Measurements from ENCODE around the gene PPCS. TPM values are rescaled to one million over a fixed set of nuclear protein-coding genes. Genes with fewer than 3 reads are reported as not detected.

PPCS gene
- total RNA-seq, 1 experiment from 2014 or later, result 36.7 TPM

- Histone ChIP-seq H3K18ac (ENCODE audit: insufficient read length, low read depth, low read length) (no peak overlapping the region), H2BK20ac (ENCODE audit: low read depth, low read length, poor library complexity, severe bottlenecking) (no peak overlapping the region), H3T11ph (ENCODE audit: low read length) (no peak overlapping the region), H3K4me2 (ENCODE audit: insufficient read depth, insufficient read length, low read length) (no peak overlapping the region), H2AK5ac (ENCODE audit: insufficient read length, low read length) (no peak overlapping the region), H2BK15ac (ENCODE audit: low read depth, low read length) (no peak overlapping the region), H4K8ac (replicated peaks; ENCODE audit: insufficient read length, low read depth, low read length) (no peak overlapping the region), H3K27me3 (ENCODE audit: insufficient read depth, low read length) (no peaks in the 10 kb centered on the region), H2AFZ (ENCODE audit: low read length) (no peak overlapping the region), H3K23ac (ENCODE audit: insufficient read length, low read depth, low read length) (no peak overlapping the region), H3K79me2 (ENCODE audit: insufficient read depth, low read length) (no peaks in the 10 kb centered on the region), H2BK120ac (ENCODE audit: low read depth, low read length, poor library complexity, severe bottlenecking) (no peak overlapping the region), H2BK5ac (ENCODE audit: insufficient read length, low read length) (no peak overlapping the region), H4K20me1 (ENCODE audit: control insufficient read depth, insufficient read depth, insufficient read length) (no peaks in the 10 kb centered on the region), H4K5ac (ENCODE audit: insufficient read length, low read depth, low read length) (no peak overlapping the region), H3K27ac (ENCODE audit: insufficient read length, low read depth, low read length) (no peak overlapping the region), H3K4me1 (ENCODE audit: insufficient read depth, low read length) (peaks cover 9% of the 10 kb centered on the region; the same call in 1 of the 2 replicates), H3K23me2 (ENCODE audit: insufficient read length, low read depth, low read length, poor library complexity, severe bottlenecking) (no peaks in the 10 kb centered on the region), H3K79me1 (ENCODE audit: insufficient read depth, low read depth, low read length, poor library complexity, severe bottlenecking) (no peaks in the 10 kb centered on the region), H2BK12ac (ENCODE audit: insufficient read length, low read depth, low read length) (no peak overlapping the region), H3K14ac (ENCODE audit: insufficient read depth, low read length) (no peak overlapping the region), H3K9me3 (ENCODE audit: control insufficient read depth, low read depth, low read length) (no peaks in the 10 kb centered on the region), H3K9ac (ENCODE audit: extremely low read depth, insufficient read length, low read length) (no peak overlapping the region), H4K91ac (ENCODE audit: insufficient read length, low read depth, low read length) (no peak overlapping the region), H3K56ac (ENCODE audit: insufficient read length, low read depth, low read length) (no peak overlapping the region), H3K4ac (ENCODE audit: low read depth, low read length) (no peak overlapping the region)
- peaks cover 39 to 41% of the 10 kb centered on the region in 2 experiments for H3K4me1 Mint-ChIP-seq
- no CpG with 5 or more reads among the region's 3 CpGs for WGBS (ENCODE audit: extremely low coverage, insufficient read length, low lambda C conversion rate)
- peaks cover 2% of the 10 kb centered on the region; the same call in 1 of the 2 replicates for H3K27me3 Mint-ChIP-seq (ENCODE audit: low read depth)
- H3K4me3 Mint-ChIP-seq, result no peak overlapping the region
- H3K27ac Mint-ChIP-seq, result peak overlapping the region in 1 of 3 experiments; percentile 70; a peak in 2 of 7 replicates
- TF ChIP-seq, protein P1, sequence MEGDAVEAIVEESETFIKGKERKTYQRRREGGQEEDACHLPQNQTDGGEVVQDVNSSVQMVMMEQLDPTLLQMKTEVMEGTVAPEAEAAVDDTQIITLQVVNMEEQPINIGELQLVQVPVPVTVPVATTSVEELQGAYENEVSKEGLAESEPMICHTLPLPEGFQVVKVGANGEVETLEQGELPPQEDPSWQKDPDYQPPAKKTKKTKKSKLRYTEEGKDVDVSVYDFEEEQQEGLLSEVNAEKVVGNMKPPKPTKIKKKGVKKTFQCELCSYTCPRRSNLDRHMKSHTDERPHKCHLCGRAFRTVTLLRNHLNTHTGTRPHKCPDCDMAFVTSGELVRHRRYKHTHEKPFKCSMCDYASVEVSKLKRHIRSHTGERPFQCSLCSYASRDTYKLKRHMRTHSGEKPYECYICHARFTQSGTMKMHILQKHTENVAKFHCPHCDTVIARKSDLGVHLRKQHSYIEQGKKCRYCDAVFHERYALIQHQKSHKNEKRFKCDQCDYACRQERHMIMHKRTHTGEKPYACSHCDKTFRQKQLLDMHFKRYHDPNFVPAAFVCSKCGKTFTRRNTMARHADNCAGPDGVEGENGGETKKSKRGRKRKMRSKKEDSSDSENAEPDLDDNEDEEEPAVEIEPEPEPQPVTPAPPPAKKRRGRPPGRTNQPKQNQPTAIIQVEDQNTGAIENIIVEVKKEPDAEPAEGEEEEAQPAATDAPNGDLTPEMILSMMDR (conservative IDR thresholded peaks at IDR 0.05), result no peak
- peaks cover 0 to 13% (median 0%) of the 10 kb centered on the region in 3 experiments; a peak in 5 of 7 replicates for H3K36me3 Mint-ChIP-seq (ENCODE audit: insufficient read depth in 1 of 3, low read depth in 3 of 3)
- no peak for DNase-seq
- no peaks in the 10 kb centered on the region for H3K9me3 Mint-ChIP-seq
These were observed 39.2 kb upstream of the PPCS start for GRCh38 chr1:42417166-42417565.
